Ishikawa (cell line): ENCODE measurements around the gene SGK1.

Source experiments
- RAD21 ChIP-seq: IDR thresholded peaks from 2 replicates; pipeline ENCODE4 v1.6.1; 2012; ENCODE audit warnings: low read depth
- TF ChIP-seq, protein P1 (sequence below): IDR thresholded peaks from 2 replicates; pipeline ENCODE4 v1.6.1; 2012

DNA sequence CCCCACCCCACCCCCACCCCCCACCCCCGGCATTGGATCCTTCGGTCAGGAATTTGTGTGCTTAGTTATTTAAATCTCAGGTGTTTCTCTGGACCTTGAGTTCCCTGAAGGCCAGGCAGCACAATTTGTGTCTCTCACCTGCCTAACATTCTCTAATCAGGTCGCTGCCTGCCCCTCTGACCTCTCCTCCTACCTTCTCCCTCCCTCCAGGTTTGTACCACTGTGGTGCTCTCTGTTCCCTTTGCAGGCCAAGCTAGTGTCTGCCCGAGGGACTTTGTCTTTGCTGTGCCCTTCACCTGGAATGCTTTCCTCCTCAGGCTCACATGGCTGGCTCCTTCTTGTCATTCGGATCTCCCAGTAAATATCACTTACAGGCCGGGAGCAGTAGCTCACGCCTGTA, 134.1 kb downstream of the SGK1 start:
- TF ChIP-seq RAD21 = no peak
- TF ChIP-seq, protein P1, sequence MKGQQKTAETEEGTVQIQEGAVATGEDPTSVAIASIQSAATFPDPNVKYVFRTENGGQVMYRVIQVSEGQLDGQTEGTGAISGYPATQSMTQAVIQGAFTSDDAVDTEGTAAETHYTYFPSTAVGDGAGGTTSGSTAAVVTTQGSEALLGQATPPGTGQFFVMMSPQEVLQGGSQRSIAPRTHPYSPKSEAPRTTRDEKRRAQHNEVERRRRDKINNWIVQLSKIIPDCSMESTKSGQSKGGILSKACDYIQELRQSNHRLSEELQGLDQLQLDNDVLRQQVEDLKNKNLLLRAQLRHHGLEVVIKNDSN = no peak
